ENCODE results near the gene MCMBP. TPM values are rescaled to one million over a fixed set of nuclear protein-coding genes. Genes with fewer than 3 reads are reported as not detected.
"Not testable (repeated sequence)": the region's sequence is repeated elsewhere in the genome, so short reads cannot be mapped to it uniquely, and the experiment has no call there.

The MCMBP gene
- total RNA-seq, 1 donor from 2014 or later, result 50.4 TPM

DNA sequence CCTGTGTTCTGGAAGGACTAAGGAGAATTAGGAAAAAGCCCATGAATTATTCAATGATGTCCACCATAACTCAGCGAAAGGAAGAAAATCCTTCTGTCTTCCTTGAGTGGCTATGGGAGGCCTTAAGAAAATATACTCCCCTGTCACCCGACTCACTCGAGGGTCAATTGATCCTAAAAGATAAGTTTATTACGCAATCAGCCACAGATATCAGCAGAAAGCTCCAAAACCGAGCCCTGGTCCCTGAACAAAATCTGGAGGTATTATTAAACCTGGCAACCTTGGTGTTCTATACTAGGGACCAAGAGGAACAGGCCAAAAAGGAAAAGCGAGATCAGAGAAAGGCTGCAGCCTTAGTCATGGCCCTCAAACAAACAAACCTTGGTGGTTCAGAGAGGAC, 13.4 kb upstream of the MCMBP start:
- H3K4me3 Mint-ChIP-seq (ENCODE audit: unreplicated experiment); H3K4me1 Mint-ChIP-seq (ENCODE audit: unreplicated experiment); H3K9me3 Mint-ChIP-seq (ENCODE audit: unreplicated experiment): not testable (repeated sequence)

DNA sequence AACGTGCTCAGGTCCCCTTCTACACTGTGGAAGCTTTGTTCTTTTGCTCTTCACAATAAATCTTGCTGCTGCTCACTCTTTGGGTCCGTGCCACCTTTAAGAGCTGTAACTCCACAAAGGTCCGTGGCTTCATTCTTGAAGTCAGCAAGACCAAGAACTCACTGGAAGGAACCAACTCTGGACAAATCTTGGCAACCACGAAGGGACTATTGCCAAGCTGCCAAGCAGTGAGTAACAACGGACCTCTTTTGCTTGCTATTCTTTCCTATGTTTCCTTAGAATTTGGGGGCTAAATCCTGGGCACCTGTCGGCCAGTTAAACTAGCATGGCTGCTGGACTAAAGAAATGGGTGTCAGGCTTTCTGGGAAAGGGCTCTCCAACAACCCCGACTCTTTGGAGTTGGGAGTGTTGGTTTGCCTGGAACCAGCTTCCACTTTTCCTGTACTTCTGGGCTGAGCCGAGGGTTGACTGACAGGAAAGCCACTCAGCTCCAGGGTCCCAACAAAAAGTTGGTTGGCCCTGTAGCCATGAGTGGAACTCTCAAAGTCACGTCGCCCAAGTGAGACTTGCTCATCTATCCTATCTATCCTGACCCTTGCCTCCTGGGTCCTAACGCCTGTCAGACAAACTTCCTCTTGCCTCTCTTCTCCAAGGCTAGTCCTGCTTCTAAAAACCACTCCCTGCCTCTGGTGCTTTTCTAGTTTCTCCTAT, 11.4 kb upstream of the MCMBP start:
- not testable (repeated sequence) for H3K9me3 Mint-ChIP-seq (ENCODE audit: unreplicated experiment); H3K4me3 Mint-ChIP-seq (ENCODE audit: unreplicated experiment); H3K36me3 Mint-ChIP-seq (ENCODE audit: unreplicated experiment); H3K4me1 Mint-ChIP-seq (ENCODE audit: unreplicated experiment); DNase-seq (ENCODE audit: extremely low spot score, unreplicated experiment); H3K27me3 Mint-ChIP-seq (ENCODE audit: unreplicated experiment); H3K27ac Mint-ChIP-seq (ENCODE audit: unreplicated experiment)

More for the DNA sequence above, 13.4 kb upstream of the MCMBP start:
- H3K36me3 Mint-ChIP-seq (ENCODE audit: unreplicated experiment); DNase-seq (ENCODE audit: extremely low spot score, unreplicated experiment); H3K27ac Mint-ChIP-seq (ENCODE audit: unreplicated experiment); H3K27me3 Mint-ChIP-seq (ENCODE audit: unreplicated experiment): not testable (repeated sequence)

DNA sequence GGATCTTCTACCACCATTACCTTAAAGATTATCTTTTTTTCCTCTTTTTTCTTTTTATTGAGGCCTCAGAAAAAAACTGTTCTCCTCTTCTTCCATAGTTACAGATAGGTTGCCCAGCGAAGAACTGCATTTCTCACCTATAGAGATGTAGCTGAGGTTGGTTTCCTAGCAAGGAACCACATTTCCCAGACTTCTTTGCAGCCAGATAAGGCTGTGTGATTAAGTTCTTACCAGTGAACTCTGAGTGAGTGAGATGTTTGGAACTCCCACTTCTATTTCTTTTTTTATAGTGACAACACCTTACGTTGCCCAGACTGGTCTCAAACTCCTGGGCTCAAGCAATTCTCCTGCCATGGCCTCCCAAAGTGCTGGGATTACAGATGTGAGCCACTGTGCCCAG, 5.9 kb upstream of the MCMBP start:
- no peak for DNase-seq (ENCODE audit: extremely low spot score, unreplicated experiment)
- H3K27ac Mint-ChIP-seq (ENCODE audit: unreplicated experiment), result no peak overlapping the region
- peaks cover 4% of the 10 kb centered on the region for H3K4me1 Mint-ChIP-seq (ENCODE audit: unreplicated experiment)
- H3K36me3 Mint-ChIP-seq (ENCODE audit: unreplicated experiment), result peaks cover 3% of the 10 kb centered on the region
- no peaks in the 10 kb centered on the region for H3K27me3 Mint-ChIP-seq (ENCODE audit: unreplicated experiment)
- no peak overlapping the region for H3K4me3 Mint-ChIP-seq (ENCODE audit: unreplicated experiment)
- TF ChIP-seq CTCF (IDR thresholded peaks at IDR 0.05), result no peak
- H3K9me3 Mint-ChIP-seq (ENCODE audit: unreplicated experiment), result no peaks in the 10 kb centered on the region

DNA sequence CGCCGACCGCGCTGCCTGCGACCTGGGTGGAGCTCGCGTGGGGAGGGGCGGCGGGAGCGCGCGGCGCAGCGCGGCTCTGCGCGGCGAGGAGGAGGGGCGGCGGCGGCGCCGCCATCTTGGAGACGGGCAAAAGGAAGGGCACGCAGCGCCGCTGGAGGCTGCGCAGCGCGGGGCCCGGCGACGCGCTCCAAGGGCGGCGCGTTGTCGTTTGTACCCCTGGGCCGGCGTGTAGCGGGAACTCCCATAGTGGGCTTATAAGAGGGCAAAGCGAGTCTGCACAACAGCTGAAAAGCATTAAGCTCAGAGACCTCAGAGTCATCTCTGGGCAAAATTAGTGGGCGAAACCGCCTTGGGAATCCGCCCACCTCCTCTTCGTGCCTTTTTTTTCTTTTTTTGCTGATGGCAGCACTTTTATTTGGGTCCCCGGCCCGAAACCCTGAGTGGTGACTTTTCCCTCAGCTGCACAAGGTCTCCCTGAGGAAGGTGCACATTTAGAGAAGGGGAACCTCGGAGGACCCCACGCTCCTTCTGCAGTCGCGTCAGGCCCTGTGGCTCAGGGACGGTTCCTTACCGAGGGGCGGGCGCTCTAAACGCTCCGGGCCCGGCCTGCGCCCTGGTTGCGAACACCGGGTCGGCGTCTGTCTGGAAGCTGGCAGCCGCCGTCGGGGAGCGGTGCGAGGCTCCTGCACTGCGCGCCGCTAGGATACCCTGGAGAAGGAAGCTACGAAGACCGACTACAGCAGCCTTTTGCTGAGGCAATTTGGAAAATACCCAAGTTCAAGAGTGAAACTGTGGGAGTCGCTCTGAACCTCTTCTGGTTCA, 428 bp upstream of the MCMBP start:
- DNase-seq (ENCODE audit: extremely low spot score, unreplicated experiment), result peak; percentile 94
- Mint-ChIP-seq H3K27me3 (ENCODE audit: unreplicated experiment) (no peaks in the 10 kb centered on the region), H3K4me3 (ENCODE audit: unreplicated experiment) (peak overlapping the region; percentile 87), H3K27ac (ENCODE audit: unreplicated experiment) (peak overlapping the region; percentile 90), H3K9me3 (ENCODE audit: unreplicated experiment) (no peaks in the 10 kb centered on the region), H3K4me1 (ENCODE audit: unreplicated experiment) (peaks cover 36% of the 10 kb centered on the region), H3K36me3 (ENCODE audit: unreplicated experiment) (no peaks in the 10 kb centered on the region)
- TF ChIP-seq CTCF (IDR thresholded peaks at IDR 0.05), result no peak

DNA sequence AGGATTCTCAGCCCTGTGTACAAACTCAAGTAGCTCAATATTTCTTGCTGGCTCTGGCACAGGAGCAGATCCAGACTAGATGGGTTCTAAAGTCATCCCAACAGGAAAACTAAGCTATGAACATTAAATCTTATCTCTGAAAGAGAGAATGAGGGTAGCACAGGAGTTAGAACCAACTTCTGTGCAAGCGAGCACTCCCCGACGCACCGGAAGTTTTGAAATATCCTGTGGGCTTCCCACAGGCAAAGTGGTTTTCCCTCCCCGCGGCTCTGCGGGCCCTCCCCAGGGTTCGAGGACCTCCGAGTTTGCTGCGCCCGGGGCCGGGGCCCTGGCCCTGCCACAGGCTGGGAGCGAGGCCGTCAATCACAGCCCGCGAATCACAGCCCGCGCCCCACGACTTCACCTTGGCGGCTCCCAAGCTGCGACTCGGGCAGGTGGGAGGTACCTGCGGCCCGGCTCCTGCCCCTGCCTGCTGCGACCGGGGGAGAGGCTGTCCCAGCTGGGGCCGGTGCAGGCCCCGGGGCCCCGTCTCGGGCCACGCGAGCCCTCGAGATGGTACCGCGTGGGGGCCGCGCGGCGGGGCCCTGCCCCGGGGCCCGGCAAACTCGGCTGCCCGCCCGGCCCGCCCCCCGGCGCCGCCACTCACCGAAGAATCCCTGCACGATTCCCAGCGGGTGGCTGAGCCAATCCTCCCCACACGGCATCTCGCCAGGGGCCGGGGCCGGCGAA, 598 bp downstream of the MCMBP start:
- Mint-ChIP-seq H3K27ac (ENCODE audit: unreplicated experiment) (peak overlapping the region; percentile 77), H3K36me3 (ENCODE audit: unreplicated experiment) (no peaks in the 10 kb centered on the region), H3K27me3 (ENCODE audit: unreplicated experiment) (no peaks in the 10 kb centered on the region), H3K4me3 (ENCODE audit: unreplicated experiment) (peak overlapping the region; percentile 84), H3K4me1 (ENCODE audit: unreplicated experiment) (peaks cover 38% of the 10 kb centered on the region), H3K9me3 (ENCODE audit: unreplicated experiment) (no peaks in the 10 kb centered on the region)
- DNase-seq (ENCODE audit: extremely low spot score, unreplicated experiment), result no peak
- TF ChIP-seq CTCF (IDR thresholded peaks at IDR 0.05), result no peak

GRCh38 chr10:119869398-119869797, 3.2 kb downstream of the MCMBP start:
- DNase-seq (ENCODE audit: extremely low spot score, unreplicated experiment); H3K27ac Mint-ChIP-seq (ENCODE audit: unreplicated experiment): not testable (repeated sequence)
- H3K4me1 Mint-ChIP-seq (ENCODE audit: unreplicated experiment), result peaks cover 38% of the 10 kb centered on the region

More at GRCh38 chr10:119869398-119869797, 3.2 kb downstream of the MCMBP start:
- not testable (repeated sequence) for H3K4me3 Mint-ChIP-seq (ENCODE audit: unreplicated experiment); H3K36me3 Mint-ChIP-seq (ENCODE audit: unreplicated experiment); H3K9me3 Mint-ChIP-seq (ENCODE audit: unreplicated experiment); H3K27me3 Mint-ChIP-seq (ENCODE audit: unreplicated experiment)

All from osteocyte (in vitro differentiated cells).